Measurements from ENCODE around the gene CDH23.

CDH23 gene

DNA sequence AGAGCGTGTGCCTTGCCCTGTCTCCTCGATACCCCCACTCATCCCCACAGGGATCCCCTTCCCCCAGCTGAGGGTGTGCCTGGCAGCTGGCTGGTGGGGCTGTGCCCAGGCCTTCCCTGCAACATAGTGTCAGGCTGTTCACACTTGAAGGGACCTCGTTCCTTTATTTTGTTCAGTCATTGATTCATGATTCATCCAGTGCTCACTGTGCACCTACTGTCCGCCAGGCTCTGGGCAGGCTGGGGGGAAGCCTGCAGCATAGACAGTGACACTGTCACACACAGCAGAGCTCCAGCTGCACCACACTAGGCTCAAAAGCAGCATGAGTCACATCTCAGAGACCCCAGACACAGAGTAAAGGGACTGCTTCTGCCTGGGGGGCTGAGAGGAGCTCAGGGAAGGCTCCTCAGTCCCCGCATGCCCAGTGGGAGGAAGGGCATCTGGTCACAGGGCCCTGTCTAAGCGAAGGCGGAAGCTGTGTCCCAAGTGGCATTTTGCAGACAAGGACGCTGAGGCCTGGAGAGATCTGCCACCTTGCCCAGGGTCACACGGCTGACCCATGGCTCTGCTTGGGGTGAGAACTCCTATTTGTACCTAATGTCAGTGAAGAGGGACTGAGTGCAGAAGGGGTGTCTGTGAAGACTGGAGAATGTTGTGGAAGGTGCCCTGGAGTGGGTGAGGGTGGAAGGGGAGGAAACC is 27.9 kb downstream of the CDH23 start:
- no peak for DNase-seq

DNA sequence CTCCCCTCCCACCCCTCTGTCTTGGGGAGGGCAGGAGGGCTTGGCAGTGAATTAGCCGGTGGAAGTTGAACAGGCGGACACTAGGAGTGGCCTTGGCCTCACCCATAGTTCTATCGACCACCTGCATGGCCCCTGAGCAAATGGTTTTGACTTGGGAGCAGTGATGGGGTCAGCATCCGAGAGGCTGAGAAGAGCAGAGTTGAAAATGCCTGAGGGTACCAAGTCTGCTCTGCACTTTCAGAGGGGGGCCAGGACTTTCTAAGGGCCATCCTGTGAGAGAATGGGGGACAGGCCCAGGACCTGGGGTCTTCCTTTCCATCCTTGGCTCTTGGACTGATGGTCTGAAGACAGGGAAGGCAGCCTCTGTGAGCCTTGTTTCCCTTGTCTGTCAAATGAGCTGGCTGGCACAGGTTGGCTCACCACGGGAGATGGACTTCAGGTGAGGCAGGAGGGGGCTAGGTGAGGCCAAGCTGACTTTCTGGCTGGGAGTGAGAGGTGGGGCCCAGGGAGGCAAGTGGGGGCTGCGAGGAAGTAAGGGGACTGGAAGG is 29.4 kb downstream of the CDH23 start:
- DNase-seq, result no peak

DNA sequence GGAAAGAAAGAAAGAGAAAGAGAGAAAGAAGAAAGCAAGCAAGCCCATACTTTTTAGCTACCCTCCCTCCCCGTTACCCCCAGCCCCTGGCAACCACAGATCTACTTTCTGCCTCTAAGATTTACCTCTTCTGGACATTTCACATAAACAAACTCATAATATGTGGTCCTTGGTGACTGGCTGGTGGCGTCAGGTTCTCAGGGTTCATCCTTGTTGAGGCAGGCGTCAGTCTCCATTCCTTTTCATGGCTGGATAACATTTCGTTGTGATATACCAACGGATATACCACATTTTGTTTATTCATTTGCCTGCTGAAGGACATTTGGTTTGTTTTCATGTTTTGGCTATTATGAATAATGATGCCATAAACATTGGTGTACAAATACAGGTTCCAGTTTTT is 30.5 kb downstream of the CDH23 start:
- no peak for DNase-seq

DNA sequence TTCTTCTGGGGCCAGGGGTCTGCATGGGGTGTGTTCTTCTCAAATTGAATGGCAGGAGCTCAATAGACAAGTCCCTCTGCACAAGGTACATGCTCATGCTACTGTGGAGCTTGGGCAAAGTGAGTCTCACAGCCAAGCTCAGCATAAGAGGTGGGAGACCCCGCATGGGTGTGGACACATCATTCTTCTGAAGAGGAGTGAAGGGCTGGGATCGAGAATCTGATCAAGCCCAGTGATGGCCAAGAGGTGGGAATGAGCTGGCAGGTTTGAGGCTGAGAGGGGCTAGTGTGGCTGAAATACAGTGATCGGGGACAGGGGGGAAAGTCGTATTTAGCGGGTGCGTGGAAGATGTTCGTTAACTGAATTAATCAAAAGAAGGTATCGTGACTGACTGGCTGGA is 32.6 kb downstream of the CDH23 start:
- no peak for DNase-seq

DNA sequence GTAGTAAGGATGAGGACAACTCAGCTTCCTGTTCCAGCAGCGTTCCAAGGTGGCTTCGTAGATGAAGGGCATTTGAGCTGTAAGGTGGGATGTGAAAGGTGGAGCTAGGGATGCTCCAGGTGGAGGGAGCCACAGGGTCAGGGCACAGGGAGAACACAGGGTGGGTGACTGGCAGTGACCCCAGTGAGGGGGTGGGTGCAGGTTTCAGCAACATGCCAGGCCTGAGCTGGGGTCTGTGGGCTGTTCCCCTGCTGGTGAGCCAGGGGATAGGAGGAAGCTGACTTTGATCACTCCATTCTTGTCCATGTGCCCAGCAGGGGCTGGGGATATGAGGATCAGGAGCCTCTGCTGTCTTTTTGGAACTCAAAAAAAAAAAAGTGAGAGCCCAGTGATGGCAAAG is 33.2 kb downstream of the CDH23 start:
- DNase-seq, result peak; percentile 58

DNA sequence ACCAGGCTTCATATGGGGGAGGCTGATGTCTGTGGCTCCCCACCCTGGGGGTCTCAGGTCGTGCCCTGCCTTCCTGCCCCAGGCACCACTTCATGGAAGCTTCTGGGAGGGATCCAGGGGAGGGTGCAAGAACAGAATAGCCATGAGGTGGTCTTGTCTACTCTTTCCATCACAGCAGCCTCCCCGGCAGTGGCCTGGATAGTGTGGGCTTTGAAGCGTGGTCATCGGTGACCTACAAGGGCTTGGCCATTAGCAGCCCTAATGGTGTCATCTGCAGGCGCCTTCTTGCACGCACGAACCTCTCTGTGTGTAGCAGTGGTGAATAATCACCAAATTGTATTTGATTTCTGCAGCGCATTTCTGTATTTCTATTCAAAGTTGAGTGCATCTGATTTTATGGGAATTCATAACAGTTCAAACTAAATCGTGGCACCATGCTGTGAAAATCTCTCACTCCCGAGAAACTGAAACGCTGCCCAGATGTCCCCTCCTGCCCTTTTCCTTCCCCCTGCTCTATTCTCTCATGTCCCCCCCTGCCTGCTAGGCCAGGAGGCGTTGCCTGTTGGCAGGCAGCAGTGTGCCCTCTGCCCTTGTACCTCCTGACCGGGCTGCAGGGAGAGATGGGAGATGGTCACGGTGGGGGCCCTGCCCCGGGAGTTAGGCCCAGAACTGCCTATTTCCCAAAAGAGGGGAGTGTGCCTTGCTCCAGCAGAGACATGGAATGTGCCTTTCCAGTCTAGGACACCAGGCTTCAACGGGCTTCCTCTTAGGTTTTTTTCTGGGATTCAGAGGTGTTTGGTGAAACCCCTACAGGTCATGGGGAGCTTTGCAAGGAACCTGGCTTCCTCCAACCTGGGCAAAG is 34.8 kb downstream of the CDH23 start:
- DNase-seq, result peak; percentile 26

DNA sequence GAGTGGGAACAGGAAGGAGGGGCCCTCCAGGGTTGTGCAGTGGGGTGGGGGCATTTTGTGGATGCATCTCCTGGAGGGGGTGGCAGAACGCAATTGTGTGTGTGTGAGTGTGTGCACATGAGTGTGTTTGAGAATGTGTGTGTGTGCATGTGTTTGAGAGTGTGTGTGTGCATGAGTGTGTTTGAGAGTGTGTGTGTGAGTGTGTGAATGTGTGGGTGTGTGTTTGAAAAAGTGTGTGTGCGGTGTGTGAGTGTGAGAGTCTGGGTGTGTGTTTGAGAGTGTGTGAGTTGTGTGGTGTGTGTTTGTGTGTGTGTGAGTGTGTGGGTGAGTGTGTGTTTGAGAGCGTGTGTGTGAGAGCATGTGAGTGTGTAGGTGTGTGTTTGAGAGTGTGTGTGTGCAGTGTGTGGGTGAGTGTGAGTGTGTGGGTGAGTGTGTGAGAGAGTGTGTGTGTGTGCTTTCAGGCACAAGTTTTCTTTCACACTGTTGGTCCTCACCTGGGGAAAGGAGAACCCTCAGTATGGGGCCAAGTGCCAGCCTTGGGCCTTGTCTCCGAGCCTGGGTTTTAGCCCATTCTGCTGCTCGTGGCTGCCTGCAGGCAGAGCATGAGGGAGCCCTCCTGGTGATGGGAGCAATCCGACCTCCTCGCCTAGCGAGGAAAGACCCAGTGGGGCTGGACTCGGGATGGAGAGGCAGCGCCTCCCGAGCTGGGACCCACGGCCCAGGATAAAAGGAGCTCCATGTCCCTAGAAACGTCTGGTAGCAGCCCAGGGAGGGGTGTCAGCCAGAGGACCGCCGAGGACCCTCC is 35.6 kb downstream of the CDH23 start:
- peak; percentile 8 for DNase-seq

DNA sequence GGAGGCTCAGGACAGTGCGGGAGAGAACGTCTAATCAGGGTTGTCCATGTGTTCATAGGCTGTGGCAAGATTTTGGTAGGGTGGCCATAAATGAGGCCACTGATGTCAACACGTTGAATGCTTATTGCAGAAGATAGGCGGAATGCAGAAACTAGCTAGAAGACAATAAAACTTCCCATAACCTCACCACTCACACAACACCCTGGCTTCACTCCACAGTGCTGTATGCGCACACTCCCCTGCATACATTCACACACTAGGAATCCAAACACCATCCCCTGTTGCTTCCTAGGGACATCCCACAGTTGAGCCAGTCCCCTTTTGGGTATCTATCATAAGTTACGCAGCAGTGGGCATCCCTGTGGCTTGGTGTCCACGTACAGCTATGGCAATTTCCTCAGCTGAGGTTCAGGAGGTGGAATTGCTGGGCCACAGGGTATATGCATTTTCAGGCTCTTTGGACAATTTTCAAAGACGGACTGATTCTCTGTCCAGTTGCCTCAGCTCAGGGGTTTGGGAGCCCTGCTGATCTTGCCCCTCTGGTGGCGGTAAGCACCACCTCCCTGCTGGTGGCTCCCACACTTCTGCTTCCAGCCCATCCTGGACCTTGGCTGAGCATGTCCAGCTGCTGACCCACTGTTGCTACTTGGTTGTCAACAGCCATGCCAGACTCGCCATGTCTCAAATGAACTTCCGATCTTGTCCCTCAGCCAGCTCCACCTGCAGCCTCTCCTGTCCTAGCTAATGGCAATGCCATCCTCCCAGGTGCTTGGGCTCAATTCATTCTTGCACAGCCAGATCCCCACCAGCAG is 36.4 kb downstream of the CDH23 start:
- DNase-seq, result peak; percentile 3

DNA sequence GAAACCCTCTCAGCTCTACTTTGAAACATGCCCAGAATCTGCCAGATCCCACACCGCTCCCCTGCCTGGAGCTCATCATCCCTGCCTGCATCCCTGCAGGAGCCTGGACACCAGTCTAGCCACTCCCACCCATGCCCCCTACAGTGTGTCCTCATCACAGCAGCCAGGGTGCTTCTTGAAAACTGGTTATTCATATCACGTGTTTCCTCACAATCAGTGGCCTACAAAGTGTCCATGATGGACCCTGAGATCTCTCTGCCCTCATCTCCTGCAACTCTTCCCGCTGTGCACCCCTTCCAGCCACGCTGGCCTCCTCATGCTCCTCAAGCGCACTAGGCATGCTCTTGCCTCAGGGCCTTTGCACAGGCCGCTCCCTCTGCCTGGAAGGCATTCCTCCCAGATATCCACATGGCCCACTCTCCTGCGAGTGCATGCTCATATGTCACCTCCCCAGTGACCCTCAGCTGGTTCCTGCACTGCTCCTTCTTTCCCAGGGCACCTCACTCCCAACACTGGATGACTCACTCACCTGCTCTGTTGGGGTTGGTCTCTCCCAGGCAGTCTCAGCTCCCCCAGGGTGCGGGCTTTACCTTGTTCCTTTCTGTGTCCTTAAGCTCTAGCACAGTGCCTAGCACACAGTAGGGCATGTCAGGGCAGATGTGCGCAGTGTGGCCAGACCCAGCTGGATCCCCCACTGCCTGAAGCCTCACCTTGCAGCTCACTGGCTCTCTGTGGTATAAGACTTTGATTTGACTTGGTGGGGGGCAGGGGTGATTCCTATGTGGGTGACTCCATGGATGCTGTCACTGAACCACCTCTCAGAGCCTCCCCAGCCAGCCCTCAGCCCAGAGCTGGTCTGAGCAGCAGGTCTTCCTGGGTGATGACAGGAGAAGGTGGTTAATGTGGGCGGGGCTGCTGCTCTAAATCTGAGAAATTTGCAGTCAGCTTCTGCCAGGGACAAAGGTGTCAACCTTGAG is 37.3 kb downstream of the CDH23 start:
- peak; percentile 17 for DNase-seq

DNA sequence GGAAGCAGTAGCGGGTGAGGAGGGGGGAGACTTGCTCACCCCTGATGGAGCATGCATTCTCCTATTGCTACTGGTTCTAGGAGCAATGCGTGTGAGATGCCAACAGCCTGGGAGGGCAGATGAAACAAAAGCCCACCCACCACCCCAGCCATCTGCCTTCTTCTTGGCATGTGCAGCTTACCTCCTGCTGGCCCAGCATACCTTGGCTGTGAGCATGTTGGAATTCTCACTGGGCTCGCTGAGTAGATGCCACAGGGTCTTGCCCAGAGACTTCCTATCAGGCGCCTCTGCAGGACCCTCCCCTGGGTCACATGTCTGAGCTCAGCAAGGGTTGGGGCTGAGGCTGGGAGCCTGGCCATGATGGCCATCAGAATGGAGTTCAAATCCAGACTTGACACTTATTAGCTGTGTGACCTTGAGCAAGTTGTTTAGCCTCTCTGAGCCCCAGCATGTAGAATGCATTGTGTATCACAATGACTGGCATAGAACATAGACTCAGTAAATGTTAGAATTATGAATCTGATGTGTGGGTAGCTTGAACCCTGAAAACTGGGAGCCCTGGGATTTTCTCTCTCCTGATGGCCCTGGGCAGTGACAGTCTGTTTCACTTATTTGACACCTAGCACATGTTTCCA is 38.2 kb downstream of the CDH23 start:
- peak; percentile 6 for DNase-seq

DNA sequence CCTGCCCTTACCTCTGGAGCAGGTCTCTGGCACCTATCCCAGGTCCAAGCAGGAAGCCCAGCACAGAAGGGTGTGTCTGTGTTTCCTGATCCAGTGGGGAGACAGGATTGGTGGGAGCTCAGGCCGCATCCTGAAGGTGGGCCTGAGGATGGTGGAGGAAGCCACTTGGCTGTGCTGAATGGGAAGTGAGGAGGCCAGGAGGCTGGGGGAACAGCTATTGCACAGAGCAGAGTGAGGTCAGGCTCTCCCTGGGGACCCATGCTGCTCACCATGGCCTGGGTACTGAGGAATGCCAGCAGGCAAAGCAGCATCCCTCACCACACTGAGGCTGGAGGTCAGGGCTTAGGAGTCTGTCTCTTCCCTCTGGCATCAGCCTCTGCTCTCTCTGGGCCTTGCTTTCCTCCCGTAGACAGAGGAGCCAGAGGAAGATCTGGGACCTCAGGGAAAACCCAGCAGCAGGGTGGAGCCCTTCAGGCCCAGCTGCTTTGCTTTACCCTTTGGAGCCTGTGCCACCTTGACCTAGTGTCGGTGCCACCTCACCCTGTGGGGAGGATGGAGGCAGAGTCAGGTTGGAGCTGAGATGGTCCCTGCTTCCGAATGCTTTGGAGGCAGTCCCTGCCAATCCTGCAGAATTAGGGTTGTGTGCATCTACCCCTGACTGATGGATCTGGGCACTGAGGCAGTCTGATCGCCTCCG is 39.0 kb downstream of the CDH23 start:
- DNase-seq, result peak; percentile 8

DNA sequence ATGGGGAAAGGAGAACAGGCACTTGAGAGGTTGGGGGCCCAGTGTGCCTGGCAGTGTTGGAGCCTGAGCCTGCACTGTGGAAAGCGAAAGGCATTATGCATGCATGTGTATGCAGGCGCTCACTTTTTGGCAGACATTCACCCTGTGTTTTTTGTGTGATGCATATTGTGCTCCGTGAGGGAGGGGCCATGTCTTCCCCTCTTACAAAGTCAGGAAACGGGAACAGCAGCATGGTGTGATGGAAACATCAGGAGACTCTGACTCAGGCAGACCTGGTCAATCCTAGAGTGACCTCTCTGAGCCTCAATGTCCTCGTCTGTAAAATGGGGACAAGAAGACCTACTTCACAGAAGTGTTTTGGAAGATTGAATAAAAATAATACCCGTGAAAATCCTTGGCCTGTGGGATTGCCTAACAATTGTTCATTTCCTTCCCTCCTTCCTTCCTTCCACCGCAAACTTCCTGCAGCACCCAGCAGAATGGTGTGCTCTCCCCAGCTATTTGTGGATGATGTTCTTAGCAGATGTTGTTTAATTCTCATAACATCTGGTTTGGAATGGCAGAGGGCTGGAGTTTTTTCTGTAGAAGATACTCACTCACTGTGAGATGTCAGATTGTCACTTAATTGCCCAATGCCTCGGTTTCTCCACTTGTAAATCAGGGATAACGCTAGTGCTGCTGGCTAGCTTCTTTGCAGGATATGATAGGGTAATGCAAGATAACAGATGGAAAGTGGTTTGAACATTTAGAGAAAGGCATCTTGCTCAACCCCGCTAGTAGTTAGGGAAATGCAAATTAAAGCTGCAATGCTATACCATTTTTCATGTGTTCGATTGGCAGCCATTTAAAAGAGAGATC is 39.8 kb downstream of the CDH23 start:
- DNase-seq, result peak; percentile 5

DNA sequence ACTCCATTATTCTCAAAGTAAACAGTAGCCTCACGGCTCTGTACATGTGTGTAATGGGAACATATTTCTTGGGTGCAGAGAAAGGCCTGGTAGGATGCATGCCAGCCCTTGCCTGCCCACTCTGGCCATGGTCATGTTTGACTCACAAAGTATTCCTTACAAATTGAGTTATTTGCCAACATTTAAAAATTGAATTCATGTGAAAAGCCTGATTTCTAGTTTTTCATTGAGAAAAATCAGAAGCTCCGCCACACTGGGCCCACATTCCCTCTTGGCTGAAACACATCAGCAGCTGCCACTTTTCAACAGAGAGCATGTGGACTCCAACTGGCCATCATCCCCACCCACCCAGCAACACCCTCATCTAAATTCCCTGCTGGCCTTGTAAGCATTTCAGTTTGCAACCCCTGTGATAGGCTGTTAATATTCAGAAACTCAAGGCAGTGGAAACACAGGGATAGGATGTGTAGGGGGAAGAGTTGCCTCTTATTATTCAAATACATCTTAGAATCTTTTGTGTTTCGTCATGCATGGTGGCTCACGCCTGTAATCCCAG is 40.9 kb downstream of the CDH23 start:
- DNase-seq, result peak; percentile 0

DNA sequence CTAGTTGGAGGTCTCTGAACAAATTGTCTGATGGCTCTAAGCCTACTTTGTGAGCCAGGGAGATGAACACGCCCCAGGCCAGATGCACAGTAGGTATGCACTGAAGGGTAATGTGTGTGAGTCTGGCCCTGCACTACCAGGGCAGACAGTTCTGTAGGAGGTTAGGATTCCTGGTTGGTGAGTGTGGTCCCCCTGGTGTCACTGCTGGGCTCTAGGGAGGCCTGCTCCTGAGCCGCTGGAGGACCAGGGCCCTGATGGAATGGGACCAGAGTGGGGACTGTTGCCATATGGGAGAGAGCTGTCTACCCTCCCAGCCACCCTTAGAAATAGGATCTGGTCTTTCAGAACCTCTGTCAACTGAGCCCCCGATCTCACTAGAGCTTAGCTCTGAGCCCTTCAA is 42.0 kb downstream of the CDH23 start:
- no peak for DNase-seq

DNA sequence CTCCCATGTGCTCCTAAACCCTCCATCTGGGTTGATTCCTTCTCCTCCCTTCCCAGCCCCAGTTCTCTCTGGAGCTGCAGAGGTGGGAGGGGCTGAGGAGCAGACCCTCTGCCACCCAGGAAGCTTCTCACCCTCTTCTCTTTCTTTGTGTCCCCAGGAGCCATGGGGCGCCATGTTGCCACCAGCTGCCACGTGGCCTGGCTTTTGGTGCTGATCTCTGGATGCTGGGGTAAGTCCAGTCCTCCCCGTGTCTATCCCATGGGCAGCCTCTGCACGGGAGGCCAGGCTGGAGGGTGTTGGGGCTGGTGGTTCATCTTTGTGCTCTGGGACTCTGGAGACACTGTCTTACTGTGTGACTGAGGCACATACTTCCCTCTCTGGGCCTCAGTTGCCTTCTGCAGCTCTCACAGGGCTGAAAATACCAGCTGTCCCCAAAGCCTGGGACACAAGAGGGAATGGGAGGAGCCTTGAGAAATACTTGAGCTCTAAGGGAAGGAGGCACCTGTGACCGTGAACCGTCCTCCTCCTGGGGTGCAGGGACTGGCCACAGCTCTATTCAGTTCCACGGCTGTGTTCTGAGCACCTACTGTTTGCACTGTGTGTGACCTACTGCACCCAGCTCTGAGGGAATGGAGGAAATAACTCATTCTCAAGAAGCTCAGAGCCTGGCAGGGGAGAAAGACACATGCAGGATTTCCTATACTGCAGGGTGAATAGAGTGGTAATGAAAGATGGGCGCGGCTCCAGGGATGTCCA is 43.1 kb downstream of the CDH23 start:
- no peak for DNase-seq

DNA sequence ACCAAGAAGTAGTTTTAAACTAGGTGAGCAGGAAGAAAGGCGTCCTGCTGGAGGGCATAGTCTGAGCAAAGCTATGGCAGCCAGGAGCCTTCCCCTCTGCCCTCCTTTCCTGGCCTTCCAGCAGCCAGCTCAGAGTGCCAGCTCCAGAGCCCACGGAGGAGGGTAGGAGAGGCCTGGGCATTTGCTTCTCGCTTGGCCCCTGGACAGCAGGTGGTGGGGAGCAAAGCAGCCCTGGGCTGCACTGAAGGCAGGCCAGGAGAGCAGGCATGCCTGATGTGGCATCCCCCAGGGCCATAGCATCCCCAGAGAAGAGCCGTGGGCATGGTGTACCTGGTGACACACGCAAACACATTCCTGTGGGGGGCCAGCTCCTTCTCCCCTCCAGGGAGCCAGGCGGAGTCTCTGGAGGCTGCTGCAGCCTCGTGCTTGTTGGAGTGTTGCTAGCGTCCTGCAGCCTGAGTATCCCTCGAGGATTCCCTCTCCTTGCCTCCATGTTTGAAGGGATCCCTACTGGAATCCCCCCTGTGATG is 43.9 kb downstream of the CDH23 start:
- no peak for DNase-seq

DNA sequence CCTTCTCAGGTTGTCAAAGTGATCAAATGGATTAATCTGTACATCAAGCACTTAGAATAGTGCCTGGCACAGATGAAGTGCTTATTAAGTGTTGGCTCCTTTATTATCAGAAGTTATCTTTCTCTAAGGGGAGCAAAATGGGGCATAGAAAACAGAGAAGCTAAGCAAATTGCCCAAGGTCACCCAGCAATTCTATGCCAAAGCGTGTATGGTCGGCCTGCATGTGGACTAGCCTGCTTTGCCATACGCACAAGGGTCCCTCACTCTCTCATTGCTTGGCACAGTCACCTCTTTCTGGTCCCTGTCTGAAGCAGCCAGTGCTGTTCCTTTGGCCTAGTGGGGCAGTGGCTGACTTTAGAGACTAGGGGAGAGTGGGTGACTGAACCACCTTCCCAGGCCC is 45.3 kb downstream of the CDH23 start:
- no peak for DNase-seq
